HG03025 (cell line): ENCODE data around the gene BIN2.
"Not testable (repeated sequence)": the region's sequence is repeated elsewhere in the genome, so short reads cannot be mapped to it uniquely, and the experiment has no call there.

Source experiments
- ATAC-seq: cut with Tn5 transposase; IDR thresholded peaks from one replicate; pipeline ENCODE4 v1.9.1; 2021; ENCODE audit warnings: mild to moderate bottlenecking, moderate library complexity; ENCODE audit not compliant: unreplicated experiment, low FRiP score

The BIN2 gene

DNA sequence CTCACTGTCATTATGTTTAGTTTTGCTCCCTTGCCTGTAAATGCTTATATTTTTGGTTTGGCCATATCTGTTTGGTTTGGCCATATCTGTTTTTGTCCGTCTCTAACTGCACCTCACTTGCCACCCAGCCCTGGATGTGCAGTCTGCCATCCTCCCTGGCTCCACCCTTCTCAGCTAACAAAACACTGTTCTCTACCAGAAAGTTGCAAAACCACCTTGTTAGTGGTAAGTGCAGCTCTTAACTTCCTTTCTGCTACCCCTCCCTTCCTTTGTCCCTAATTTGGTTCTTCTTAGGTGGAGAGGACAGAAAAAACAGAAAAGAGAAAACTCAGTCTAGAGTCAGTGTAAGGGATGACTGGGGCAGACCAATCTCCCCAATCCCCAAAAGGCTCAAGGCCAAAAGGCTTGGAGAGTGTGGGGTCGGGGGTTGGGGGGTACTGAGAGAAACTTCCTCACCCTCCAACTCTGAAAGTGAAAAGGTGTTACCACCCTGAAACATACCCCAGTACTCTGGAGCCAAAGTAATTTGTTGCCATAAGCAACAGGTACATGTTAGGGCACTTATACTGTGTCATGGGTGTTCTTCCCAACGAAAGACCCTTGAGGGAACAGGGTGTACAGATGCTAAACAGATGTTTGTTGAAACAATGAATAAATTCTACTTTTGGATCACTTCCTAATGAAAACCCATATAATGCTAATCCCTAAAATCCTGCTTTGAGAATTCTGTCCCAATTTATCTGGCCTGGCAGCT, 5.0 kb downstream of the BIN2 start:
- ATAC-seq, result peak; percentile 47

DNA sequence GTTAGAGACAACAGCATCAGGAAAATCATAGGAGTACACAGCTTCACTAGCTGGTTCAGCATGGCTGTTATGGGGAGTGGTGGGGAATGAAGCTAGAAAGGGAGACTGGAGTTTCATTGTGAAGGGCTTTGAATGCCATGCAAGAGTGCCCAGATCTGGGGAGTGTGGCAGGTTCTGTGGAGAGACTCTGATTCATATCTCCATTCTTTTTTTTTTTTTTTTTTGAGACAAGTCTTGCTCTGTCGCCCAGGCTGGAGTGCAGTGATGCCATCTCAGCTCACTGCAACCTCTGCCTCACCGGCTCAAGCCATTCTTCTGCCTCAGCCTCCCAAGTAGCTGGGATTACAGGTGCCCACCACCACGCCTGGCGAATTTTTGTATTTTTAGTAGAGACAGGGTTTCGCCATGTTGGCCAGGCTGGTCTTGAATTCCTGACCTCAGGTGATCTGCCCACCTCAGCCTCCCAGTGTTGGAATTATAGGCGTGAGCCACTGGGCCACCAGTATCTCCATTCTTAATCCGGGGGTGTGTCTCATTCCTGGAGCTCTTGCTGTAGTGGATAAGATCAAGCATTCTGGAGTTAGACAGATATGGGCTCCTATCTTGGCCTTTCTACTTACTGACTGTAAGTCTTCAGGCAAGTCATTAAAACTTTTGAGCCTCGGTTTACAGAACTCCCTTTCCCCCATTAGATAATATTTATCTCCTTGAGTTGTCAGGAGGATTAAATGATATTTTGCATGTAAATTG, 5.7 kb downstream of the BIN2 start:
- ATAC-seq, result not testable (repeated sequence)

DNA sequence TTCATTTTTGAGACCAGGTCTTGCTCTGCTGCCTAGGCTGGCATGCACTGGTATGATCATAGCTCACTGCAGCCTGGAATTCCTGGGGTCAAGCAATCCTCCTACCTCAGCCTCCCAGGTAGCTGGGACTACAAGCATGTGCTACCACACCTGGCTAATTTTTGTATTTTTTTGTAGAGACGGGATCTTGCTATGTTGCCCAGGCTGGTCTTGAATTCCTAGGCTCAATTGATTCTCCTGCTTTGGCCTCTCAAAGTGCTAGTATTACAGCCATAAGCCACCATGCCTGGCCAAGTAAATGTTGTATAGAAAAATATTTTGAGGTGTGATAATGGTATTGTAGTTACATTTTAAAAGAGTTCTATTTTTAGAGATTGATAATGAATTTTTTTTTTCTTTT, 12.6 kb downstream of the BIN2 start:
- ATAC-seq, result no peak

DNA sequence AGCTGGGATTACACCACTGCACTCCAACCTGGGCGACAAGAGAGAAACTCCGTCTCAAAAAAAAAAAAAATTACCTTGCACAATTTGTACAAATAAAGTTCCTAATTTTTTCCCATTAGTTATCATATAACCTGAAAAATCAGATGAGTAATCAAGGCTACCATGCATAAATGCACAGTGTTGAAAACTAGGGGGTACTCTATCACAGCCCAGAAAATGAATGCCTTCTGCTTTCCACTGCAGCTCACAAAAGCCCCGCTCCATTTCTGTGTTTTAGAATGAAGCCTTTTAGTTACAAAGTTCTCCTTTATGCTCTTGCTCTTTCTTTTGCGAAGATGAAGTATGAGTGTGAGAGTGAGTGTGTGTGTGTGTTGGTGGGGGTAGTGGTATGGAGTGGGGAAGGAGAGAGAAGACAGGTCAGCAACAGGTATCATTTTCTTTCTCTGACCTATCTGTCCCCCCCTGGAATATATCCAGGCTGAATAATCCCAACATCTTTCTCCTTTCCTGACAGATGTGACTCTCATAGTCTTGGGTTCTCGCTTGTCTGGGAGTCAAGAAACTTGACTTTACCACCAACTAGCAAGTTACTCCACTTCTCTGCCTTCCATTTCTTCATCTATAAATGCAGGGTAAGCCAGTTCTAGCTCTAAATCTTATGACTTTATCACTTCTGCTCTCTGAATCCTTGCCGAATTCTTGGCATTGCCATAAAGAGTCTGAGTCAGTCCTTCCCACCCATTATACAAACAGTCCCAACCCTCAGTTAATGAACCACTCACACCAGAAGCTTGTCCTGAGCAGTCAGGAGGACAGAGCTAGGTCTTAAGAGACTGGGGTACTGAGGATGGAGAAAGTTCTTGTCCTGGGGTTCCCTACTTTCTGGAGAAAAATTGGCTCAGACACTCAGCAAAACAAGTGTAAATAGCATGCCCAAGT, 16.1 kb downstream of the BIN2 start:
- no peak for ATAC-seq

DNA sequence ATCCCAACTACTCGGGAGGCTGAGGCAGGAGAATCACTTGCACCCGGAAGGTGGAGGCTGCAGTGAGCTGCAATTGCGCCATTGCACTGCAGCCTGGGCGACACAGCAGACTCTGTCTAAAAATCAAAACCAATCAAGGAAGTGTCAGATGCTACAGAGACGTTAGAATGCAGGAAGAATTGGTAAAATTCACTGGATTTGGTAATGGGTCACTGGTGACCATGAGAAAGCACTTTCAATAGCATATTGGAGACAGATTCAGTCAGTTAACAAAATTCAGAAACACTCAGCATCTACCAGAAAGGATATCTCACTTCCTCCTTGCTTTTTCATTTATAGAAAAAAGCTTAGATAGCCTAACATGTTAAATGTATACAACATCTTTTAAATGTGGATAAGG, 17.5 kb downstream of the BIN2 start:
- ATAC-seq, result no peak

DNA sequence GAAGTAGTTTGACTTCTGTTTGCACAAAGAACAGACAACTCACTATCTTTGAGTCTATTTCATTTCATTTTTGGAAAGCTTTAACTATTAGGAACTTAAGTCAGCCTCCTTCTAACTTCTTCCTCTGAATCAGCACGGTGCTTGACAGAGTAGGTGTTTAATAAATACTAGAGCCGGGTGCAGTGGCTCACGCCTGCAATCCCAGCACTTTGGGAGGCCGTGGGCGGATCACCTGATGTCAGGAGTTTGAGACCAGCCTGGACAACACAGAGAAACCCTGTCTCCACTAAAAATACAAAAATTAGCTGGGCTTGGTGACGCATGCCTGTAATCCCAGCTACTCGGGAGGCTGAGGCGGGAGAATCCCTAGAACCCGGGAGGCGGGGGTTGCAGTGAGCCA, 23.2 kb downstream of the BIN2 start:
- not testable (repeated sequence) for ATAC-seq

DNA sequence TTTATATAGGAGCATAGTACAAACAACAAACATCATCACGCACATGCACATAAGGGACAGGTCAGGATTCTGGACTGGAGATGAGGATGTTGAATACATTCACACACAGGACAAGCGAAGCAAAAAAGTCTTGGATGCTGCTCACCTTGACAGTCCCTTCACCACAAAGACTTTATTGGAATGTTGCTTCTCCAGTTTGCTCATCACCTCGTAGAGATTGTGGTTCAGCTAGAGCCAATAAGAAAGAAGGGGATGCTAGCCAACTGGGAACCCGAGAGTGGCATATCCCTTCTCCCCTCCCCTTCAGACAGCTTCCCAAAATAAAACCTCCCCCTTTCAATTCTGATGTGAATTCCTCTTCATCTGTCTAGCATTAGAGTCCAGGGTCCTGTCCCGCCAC, 28.3 kb downstream of the BIN2 start:
- ATAC-seq, result no peak

DNA sequence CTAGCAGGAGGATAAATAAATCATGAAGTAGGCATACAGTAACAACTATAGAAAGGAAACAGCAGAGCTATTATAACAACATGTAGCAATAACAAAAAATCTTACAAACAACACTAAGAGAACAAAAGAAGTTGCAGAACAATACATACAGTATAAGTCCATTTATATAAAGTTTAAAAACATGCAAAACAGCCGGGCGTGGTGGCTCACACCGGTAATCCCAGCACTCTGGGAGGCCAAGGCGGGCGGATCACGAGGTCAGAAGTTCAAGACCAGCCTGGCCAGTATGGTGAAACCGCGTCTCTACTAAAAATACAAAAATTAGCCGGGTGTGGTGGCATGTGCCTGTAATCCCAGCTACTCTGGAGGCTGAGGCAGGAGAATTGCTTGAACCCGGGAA, 29.9 kb downstream of the BIN2 start:
- ATAC-seq, result not testable (repeated sequence)

DNA sequence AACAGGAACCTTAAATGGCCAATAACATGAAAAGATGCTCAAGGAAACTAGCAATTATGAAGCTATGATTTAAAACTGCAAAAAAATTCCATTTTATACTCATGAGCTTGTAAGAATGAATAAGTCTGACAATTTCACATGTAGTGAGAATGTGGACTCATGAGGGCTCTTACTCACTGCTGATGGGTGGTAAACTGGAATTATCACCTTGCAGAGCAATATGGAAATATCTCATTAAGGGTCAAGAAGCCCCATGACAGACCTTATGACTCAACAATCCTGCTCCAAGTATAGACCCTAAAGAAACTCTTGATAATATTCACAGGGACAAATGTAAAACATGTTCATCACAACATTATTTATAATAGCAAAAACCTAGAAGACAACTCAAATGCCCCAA, 30.3 kb downstream of the BIN2 start:
- ATAC-seq, result no peak

DNA sequence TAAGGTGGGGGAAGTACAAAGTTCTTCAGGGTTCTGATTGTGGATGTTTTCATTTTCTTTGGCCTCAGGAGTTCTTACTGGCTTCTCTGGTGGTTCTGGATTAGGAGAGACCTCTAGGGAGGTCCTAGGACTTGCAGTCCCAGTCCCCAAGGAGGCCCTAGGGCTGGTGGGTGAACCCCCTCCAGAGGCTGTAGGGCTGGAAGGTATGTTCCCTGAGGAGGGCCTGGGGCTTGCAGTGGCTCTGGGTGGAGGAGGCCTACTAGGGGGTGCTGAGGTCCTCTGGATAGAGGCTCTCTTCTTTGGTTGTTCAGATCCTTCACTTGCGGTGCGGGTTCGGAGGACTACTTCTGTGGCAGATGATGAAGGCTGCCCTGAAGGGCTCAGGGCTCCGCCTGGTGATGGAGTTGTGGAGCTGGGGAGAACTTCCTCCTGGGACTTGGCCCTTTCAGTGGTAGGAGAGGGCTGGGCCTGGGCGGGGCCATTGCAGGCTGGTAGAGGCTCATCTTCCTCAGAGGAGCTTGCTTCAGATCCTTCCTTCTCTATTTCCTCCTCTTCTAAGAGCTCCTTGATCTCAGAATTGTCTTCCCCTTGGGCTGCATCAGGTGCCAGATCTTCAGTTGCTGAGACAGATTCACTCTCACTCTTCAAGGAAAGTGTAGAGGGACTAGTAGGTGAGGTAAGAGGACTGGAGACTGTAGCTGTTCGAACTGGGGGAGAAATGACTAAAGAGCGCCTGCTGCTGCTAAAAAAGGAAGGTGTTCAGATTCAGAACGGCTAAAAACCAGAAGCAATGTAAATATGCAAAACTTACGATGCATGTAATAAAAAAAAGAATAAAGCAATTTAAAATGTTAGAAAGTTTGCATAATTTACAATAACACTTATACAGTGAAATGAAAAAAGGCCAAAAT, 32.1 kb downstream of the BIN2 start:
- ATAC-seq, result not testable (repeated sequence)

DNA sequence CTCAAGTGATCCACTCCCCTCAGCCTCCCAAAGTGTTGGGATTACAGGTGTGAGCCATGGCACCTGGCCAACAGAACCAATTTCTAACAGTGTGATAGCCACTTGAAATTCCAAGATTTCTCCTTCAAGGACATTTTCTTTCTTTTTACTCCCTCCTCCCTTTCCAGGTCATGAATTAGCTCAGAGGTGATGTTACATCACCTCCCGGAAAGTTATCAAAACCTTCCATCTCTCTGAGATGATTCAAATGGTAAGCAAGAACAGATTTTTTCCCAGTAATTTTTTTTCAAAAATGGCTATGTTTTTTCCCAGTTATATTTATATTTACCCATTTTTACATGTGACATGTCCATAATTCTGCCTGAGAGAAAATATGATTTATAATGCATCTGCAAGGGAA, 38.1 kb downstream of the BIN2 start:
- ATAC-seq, result no peak

DNA sequence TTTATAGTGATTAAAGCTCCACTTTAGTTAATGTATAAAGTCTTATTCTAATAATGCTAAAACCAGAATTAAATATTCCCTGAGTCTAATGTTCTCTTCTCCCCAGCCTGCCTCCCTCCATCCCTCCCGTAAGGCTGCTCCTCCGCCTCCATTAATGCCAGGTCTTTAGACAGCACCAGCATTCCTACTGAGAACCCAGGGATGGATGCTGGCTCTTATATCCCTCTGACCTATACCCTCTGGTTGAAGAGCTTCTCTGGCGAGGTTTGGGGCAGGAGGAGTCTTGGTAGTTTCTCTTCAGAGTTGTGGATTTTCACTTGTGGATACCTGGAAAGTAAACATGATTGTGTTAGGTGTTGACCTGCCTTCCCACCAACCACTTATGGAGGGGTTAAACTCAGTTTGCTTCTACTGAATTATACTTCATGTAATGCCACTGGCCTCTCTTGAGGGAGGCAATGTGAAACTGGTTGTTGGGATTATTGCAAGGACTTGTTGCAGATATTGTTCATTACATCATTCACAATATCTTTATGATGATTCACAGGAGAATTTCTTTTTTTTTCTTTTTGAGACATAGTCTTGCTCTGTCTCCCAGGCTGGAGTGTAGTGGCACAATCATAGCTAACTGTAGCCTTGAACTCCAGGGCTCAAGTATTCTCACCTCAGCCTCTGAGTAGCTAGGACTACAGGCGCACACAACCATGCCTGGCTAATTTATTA, 42.6 kb downstream of the BIN2 start:
- ATAC-seq, result no peak

DNA sequence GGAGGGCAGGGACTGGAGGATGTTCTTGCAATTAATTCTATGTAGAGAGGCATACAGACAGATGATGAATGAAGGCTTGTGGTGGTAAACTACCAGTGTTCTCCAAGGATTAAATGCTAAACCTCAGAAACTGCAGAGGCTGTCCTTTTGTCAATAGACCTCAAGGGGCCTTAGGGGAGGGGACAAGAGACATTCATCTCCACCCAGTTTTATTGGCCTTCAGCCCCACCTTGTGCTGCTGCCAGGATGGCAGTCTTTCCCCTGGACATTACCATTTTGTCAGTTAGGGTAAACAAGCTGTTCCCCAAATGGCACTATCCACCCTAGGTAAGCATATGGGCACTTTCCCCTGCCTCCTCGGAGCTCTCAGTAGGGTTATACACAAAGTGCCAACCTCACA, 48.9 kb downstream of the BIN2 start:
- ATAC-seq, result no peak

DNA sequence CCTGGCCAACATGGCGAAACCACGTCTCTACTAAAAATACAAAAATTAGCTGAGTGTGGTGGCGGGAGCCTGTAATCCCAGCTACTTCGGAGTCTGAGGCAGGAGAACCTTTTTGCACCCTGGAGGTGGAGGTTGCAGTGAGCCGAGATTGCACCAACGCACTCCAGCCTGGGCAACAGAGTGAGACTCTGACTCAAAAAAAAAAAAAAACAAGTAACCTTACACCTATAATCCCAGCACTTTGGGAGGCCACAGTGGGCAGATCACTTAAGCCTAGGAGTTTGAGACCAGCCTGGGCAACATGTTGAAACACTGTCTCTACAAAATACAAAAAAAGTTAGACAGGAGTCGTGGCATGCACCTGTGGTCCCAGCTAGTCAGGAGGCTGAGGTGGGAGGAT, 51.2 kb downstream of the BIN2 start:
- ATAC-seq, result not testable (repeated sequence)

DNA sequence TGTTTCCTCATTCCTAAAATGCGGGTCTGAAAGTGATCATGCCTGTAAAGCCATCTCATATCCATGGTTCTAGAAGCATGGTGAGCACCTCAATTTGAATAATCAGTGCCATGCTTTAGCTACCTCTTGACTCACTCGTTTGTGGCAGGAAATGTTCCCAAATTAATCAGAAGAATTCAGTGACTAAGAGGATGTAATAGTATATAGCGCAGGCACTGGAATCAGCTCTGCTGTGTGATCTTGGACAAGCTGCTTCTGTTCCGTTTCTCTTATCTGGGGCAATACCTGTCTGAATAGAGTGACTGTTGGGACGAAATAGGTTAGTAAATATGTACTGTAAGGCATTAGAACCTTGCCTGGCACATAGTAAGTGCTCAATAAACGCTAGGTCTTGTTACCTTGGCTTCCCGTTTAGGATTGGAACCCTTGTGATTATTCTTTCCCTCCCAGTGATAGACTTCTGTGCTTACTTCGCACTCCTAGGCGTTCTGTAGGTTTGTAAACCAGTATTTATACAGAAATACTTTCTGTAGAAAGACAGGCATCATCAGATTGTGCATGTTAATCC, 52.9 kb downstream of the BIN2 start:
- ATAC-seq, result no peak

DNA sequence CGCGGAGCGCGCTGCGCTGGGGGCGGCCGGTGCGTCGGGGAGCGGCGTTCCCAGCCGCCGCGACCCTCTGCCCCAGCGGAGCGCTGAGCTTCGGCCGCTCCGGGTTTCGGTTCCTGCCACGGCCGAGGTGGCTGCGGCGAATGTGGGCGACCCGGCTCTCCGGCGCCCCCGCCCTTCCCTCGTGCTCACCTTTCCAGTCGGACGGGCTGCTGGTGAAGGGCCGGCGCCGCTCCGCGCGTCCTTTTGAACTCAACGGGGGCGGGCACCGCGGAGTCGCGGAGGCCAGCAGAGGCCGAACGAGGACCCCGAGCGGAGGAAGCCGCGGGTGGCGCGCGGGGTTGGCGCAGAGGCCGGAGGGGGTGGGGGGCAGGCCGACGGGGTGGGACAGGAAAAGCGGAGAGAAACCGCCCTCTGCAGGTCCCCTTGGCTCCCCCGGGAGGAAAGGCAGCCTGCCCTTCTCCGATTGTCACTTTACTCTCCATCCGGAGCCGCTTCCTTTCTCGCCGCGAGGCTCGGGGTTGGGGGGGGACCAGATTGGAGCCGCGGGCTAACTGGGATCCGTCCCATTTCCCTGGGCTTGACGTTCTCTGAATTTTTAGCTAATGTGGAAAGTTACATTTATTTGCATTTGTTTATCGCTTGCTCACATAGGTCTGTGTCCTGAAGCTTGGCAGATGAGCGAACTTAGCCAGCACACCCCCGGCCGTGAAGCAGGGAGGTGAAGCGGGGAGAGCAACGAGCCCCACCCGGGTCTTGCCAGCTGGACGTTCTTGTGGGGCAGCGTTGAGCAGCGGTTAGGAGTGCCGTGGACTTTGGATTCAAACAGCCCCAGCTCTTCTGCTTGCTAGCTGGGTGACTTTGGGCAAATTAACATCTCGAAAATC, 53.7 kb downstream of the BIN2 start, which contains the start of gene SMAGP:
SMAGP (minus strand) TSS at position 349 of the 884 bp plus-strand sequence. CDS start 1,137 bp downstream, outside the sequence.
- ATAC-seq, result peak; percentile 60

DNA sequence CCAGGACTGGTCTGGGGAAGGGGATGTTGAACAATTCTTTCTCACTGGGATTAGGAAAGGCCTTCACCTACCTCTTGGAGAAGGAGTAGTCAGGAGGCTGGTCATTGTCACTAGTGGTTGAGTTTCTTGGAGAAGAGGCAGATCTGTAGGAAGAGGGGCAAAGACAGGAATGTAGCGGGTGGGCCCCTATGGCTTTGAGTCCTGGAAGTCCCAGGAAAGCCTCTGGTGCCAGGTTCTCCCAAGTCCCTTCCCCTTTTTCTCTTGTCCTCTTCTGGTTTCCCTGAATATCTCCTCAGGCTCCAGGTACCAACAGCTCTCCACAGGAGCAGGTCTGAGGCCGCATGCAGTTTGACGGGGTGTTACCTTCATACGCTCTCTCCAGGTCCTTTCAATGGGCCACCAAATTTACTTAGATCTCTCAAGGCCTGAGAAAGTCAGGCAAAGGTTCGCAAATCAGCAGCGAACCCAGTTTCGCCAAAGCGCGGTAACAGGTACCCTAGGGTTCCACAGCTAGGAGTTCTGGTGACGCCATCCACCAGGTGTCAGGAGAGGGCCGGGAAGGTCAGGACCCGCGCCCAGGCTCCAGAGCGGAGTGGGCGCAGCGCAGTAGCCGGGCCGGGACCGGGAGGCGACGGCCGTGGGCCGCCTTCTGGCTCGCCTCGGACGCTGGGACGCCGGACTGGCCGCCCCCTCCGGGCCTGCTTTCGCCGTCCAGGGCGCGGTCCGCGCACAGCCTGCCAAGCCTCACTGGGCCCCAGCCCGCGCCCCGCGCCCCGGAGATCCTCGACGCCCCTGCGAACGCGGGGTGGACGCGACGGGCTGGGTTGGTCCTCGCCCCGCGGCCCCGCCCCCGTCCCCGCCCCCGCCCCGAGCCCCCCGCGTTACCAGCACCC, 54.6 kb downstream of the BIN2 start:
- ATAC-seq, result peak; percentile 37
